Activated CD8-positive, alpha-beta T cell treated with anti-CD3 and anti-CD28 coated beads for 36 hours (primary cell): ENCODE results near the gene FAM24B. TPM values are rescaled to one million over a fixed set of nuclear protein-coding genes. Genes with fewer than 3 reads are reported as not detected.

ENCODE experiments used
- ATAC-seq: fragments of 200-7000 bp; cut with Tn5 transposase; one replicate; pipeline ENCODE4 v1.10.0; 2021; ENCODE audit warnings: mild to moderate bottlenecking, moderate library complexity
- CTCF ChIA-PET: fragments of 350-600 bp; sonication (Branson Sonifier 250); formaldehyde crosslinking; loops from one replicate; lab custom pipeline; 2021; ENCODE audit warnings: antibody characterized with exemption; lab: Charles Lee
- POLR2A ChIA-PET: fragments of 350-600 bp; sonication (Branson Sonifier 250); formaldehyde crosslinking; loops from one replicate; lab custom pipeline; 2021; ENCODE audit warnings: antibody characterized with exemption; lab: Charles Lee
- DNase-seq: peaks from one replicate; pipeline ENCODE4 v3.0.0-alpha.2; 2020
- H3K27ac Mint-ChIP-seq: one replicate; pipeline ENCODE4 v1.8.0; 2021; ENCODE audit warnings: mild to moderate bottlenecking, mixed read lengths
- H3K27me3 Mint-ChIP-seq: one replicate; pipeline ENCODE4 v1.8.0; 2021; ENCODE audit warnings: mixed read lengths
- H3K36me3 Mint-ChIP-seq: one replicate; pipeline ENCODE4 v1.8.0; 2021; ENCODE audit warnings: low read depth, mixed read lengths
- H3K4me1 Mint-ChIP-seq: one replicate; pipeline ENCODE4 v1.8.0; 2021; ENCODE audit warnings: low read depth, mixed read lengths
- H3K4me3 Mint-ChIP-seq: one replicate; pipeline ENCODE4 v1.8.0; 2021; ENCODE audit warnings: mild to moderate bottlenecking, moderate library complexity, mixed read lengths
- H3K9me3 Mint-ChIP-seq: one replicate; pipeline ENCODE4 v1.8.0; 2021; ENCODE audit warnings: mixed read lengths
- CTCF ChIP-seq: fragments of 200-600 bp; IDR thresholded peaks from one replicate; pipeline ENCODE4 v1.8.0; 2022; ENCODE audit warnings: antibody characterized with exemption, mild to moderate bottlenecking
- intact Hi-C: fragments of 100-400 bp; cut with micrococcal nuclease; formaldehyde crosslinking; loops from one replicate; pipeline ENCODE4 v1.10.0; 2022
- total RNA-seq, 2 experiments: library from RNA; stranded (reverse); gene quantifications; one replicate each; pipeline ENCODE4 v1.2.3, GENCODE V29; 2021

Gene FAM24B
- total RNA-seq, 2 experiments from 2014 or later: 9.0 to 10.6 TPM

GRCh38 chr10:122894261-122894944 is 15.0 kb upstream of the FAM24B start:
- POLR2A ChIA-PET: interaction anchor here (0.7 kb wide), 1 partner anchor 342 kb away, joined by 3 read pairs; no protein-coding TSS in a partner anchor
- no peak overlapping the region for H3K4me3 Mint-ChIP-seq
- no peak for TF ChIP-seq CTCF
- peaks cover 21% of the 10 kb centered on the region for H3K36me3 Mint-ChIP-seq
- no peak for DNase-seq
- CTCF ChIA-PET: no interaction called here
- ATAC-seq: no peak
- peaks cover 1% of the 10 kb centered on the region for H3K27me3 Mint-ChIP-seq
- intact Hi-C loops: no loop called here
- no peak overlapping the region for H3K27ac Mint-ChIP-seq
- no peaks in the 10 kb centered on the region for H3K9me3 Mint-ChIP-seq
- H3K4me1 Mint-ChIP-seq: peaks cover 6% of the 10 kb centered on the region

GRCh38 chr10:122884166-122884565 is 4.8 kb upstream of the FAM24B start:
- no peak for DNase-seq
- Mint-ChIP-seq H3K27ac (no peak overlapping the region), H3K4me1 (peaks cover 16% of the 10 kb centered on the region), H3K27me3 (no peaks in the 10 kb centered on the region), H3K36me3 (peaks cover 33% of the 10 kb centered on the region), H3K9me3 (no peaks in the 10 kb centered on the region), H3K4me3 (no peak overlapping the region)
- no peak for ATAC-seq
- intact Hi-C loops: no loop called here
- ChIA-PET POLR2A (no interaction called here), CTCF (no interaction called here)
- TF ChIP-seq CTCF: no peak

GRCh38 chr10:122882766-122883165 is 3.4 kb upstream of the FAM24B start:
- CTCF ChIA-PET: no interaction called here
- TF ChIP-seq CTCF: no peak
- H3K27ac Mint-ChIP-seq: no peak overlapping the region

DNA sequence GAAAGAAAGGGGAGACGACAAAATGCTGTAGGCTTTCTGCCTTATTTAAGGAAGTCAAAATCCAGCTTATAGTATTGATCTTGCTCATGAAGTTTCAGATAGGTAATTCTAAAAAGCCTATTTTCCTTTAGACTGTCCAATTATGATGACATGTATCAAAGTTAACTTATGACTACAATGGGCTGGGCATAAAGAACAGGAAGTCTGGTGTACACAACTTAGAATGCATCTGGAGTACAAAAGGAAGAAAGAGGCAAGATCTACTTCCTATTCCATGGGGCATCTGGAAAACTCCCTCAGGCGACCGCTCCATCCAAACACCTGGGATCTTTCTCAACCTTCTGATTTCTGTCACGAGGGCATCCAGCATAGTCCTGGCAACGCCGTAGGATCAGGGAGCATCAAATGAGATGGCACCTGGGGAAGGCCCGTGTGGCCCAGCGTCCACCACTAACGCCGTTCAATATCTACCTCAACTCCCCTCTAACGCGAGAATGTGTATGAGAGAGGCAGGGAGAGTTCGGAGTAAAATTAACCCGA is 512 bp downstream of the FAM24B start:
- peak overlapping the region; percentile 97 for H3K4me3 Mint-ChIP-seq
- peaks cover 54% of the 10 kb centered on the region for H3K36me3 Mint-ChIP-seq

More at GRCh38 chr10:122882766-122883165, 3.4 kb upstream of the FAM24B start:
- Mint-ChIP-seq H3K9me3 (no peaks in the 10 kb centered on the region), H3K36me3 (peaks cover 44% of the 10 kb centered on the region), H3K4me3 (no peak overlapping the region), H3K4me1 (peaks cover 28% of the 10 kb centered on the region), H3K27me3 (no peaks in the 10 kb centered on the region)
- intact Hi-C loops: no loop called here
- DNase-seq: no peak
- POLR2A ChIA-PET: no interaction called here
- no peak for ATAC-seq

More for the DNA sequence above, 512 bp downstream of the FAM24B start:
- POLR2A ChIA-PET: interaction anchor here (0.7 kb wide), 1 partner anchor 107 kb away, joined by 4 read pairs; no protein-coding TSS in a partner anchor
- Mint-ChIP-seq H3K27me3 (no peaks in the 10 kb centered on the region), H3K4me1 (peaks cover 61% of the 10 kb centered on the region), H3K27ac (peak overlapping the region; percentile 93), H3K9me3 (no peaks in the 10 kb centered on the region)
- intact Hi-C loops: loop anchor here (2.0 kb wide), 1 partner anchor 76 kb away; the partner anchor contains the start of gene C10orf88
- CTCF ChIA-PET: interaction anchor here (0.6 kb wide), 1 partner anchor 478 kb away, joined by 3 read pairs; no protein-coding TSS in a partner anchor
- ATAC-seq (peak; percentile 2), DNase-seq (no peak)
- no peak for TF ChIP-seq CTCF
